GM23338 (cell line): ENCODE measurements around the gene YTHDF1. TPM values are rescaled to one million over a fixed set of nuclear protein-coding genes. Genes with fewer than 3 reads are reported as not detected.

Source experiments
- ATAC-seq: fragments of 200-7000 bp; cut with Tn5 transposase; 3 replicates; pipeline ENCODE4 v1.9.1; 2020
- DNase-seq: peaks from one replicate; pipeline ENCODE4 v3.0.0-alpha.2; 2015; ENCODE audit warnings: low spot score
- H2AFZ ChIP-seq: fragments of 200-600 bp; sonication (generic); 2 replicates; pipeline ENCODE4 v1.8.0; 2016; ENCODE audit warnings: antibody characterized with exemption, mild to moderate bottlenecking, moderate library complexity
- H3F3A ChIP-seq: fragments of 200-600 bp; sonication (generic); replicated peaks from 2 replicates; pipeline ENCODE4 v1.8.0; 2017; ENCODE audit warnings: antibody characterized with exemption, mixed run types, low read depth
- H3K27ac ChIP-seq: fragments of 200-600 bp; sonication (generic); 2 replicates; pipeline ENCODE4 v1.6.1; 2016; ENCODE audit warnings: low read depth
- H3K27me3 ChIP-seq: fragments of 200-600 bp; sonication (generic); 2 replicates; pipeline ENCODE4 v1.8.0; 2016; ENCODE audit warnings: mild to moderate bottlenecking, mixed run types, moderate library complexity; ENCODE audit not compliant: insufficient read depth
- H3K36me3 ChIP-seq: fragments of 200-600 bp; sonication (generic); 2 replicates; pipeline ENCODE4 v1.8.0; 2016; ENCODE audit warnings: mild to moderate bottlenecking; ENCODE audit not compliant: insufficient read depth
- H3K4me1 ChIP-seq: fragments of 200-600 bp; sonication (generic); 2 replicates; pipeline ENCODE4 v1.8.0; 2016; ENCODE audit warnings: mild to moderate bottlenecking, moderate library complexity; ENCODE audit not compliant: insufficient read depth
- H3K4me2 ChIP-seq: fragments of 200-600 bp; sonication (generic); 2 replicates; pipeline ENCODE4 v1.7.1; 2017; ENCODE audit warnings: mixed run types
- H3K4me3 ChIP-seq: fragments of 200-600 bp; sonication (generic); 2 replicates; pipeline ENCODE4 v1.6.1; 2016; ENCODE audit warnings: mixed run types
- H3K79me2 ChIP-seq: fragments of 200-600 bp; sonication (generic); replicated peaks from 2 replicates; pipeline ENCODE4 v1.8.0; 2017; ENCODE audit warnings: mild to moderate bottlenecking; ENCODE audit not compliant: insufficient read depth
- H3K9me2 ChIP-seq: fragments of 200-600 bp; sonication (generic); 2 replicates; pipeline ENCODE4 v1.8.0; 2017; ENCODE audit not compliant: insufficient read depth
- H4K20me1 ChIP-seq: fragments of 200-600 bp; sonication (generic); replicated peaks from 2 replicates; pipeline ENCODE4 v1.8.0; 2017; ENCODE audit warnings: mild to moderate bottlenecking; ENCODE audit not compliant: insufficient read depth
- H3K27ac Mint-ChIP-seq: 2 replicates; pipeline ENCODE4 v1.8.0; 2020; ENCODE audit warnings: inconsistent platforms, mild to moderate bottlenecking, moderate library complexity, mixed read lengths
- H3K27me3 Mint-ChIP-seq: 3 replicates; pipeline ENCODE4 v1.8.0; 2022; ENCODE audit warnings: low read depth, mild to moderate bottlenecking, moderate library complexity, mixed read lengths, inconsistent platforms; ENCODE audit not compliant: insufficient read depth, poor library complexity
- H3K36me3 Mint-ChIP-seq: 3 replicates; pipeline ENCODE4 v1.8.0; 2021; ENCODE audit warnings: low read depth, mild to moderate bottlenecking, inconsistent platforms, moderate library complexity, mixed read lengths
- H3K4me1 Mint-ChIP-seq: 3 replicates; pipeline ENCODE4 v1.8.0; 2020; ENCODE audit warnings: mild to moderate bottlenecking, inconsistent platforms, mixed read lengths
- H3K4me3 Mint-ChIP-seq: 3 replicates; pipeline ENCODE4 v1.8.0; 2021; ENCODE audit warnings: moderate library complexity, mild to moderate bottlenecking, inconsistent platforms, mixed read lengths
- H3K9me3 Mint-ChIP-seq: 3 replicates; pipeline ENCODE4 v1.8.0; 2020; ENCODE audit warnings: moderate library complexity, mild to moderate bottlenecking, inconsistent platforms, mixed read lengths
- EZH2 ChIP-seq: fragments of 200-600 bp; sonication (generic); IDR thresholded peaks from one replicate; pipeline ENCODE4 v1.8.0; 2017; ENCODE audit warnings: antibody characterized with exemption, mild to moderate bottlenecking, low read depth; ENCODE audit not compliant: unreplicated experiment
- EZH2phosphoT487 ChIP-seq: fragments of 200-600 bp; sonication (generic); IDR thresholded peaks from one replicate; pipeline ENCODE4 v1.8.1; 2018; ENCODE audit warnings: antibody characterized with exemption; ENCODE audit not compliant: unreplicated experiment
- JUNB ChIP-seq: IDR thresholded peaks from one replicate; pipeline ENCODE4 v1.6.1; 2016; ENCODE audit warnings: antibody characterized with exemption; ENCODE audit not compliant: unreplicated experiment
- STAT1 ChIP-seq: IDR thresholded peaks from one replicate; pipeline ENCODE4 v1.6.1; 2016; ENCODE audit warnings: antibody characterized with exemption; ENCODE audit not compliant: unreplicated experiment
- ZNF331 ChIP-seq: fragments of 250-450 bp; sonication (Bioruptor Pico); IDR thresholded peaks from 2 replicates; pipeline ENCODE4 v1.5.0; 2020; ENCODE audit warnings: low read depth, mild to moderate bottlenecking, moderate library complexity
- polyA plus RNA-seq: library from polyadenylated mRNA; unstranded; fragments of >200 nt; fragmentation: Nextera tagmentation; extraction: Ambion mirVana; gene quantifications from 2 replicates; pipeline ENCODE4 v1.2.1, GENCODE V29; 2016
- total RNA-seq: library from RNA; depleted of rRNA; stranded (reverse); fragments of >200 nt; shearing (Covaris generic); gene quantifications from 2 replicates; pipeline ENCODE4 v1.2.3, GENCODE V29; 2014
- TF ChIP-seq, protein P1 (sequence below): IDR thresholded peaks from one replicate; pipeline ENCODE4 v1.6.1; 2018; ENCODE audit warnings: antibody characterized with exemption; ENCODE audit not compliant: unreplicated experiment
- TF ChIP-seq, protein P2 (sequence below): IDR thresholded peaks from 2 replicates; pipeline ENCODE4 v1.6.1; 2016; ENCODE audit warnings: antibody characterized with exemption
- TF ChIP-seq, protein P3 (sequence below), 2 experiments: fragments of 200-600 bp in 1 of 2; sonication (generic) in 1 of 2; conservative IDR thresholded peaks; 2 replicates each; pipeline versions ENCODE4 v1.5.1 to v1.6.1; 2016 to 2017; ENCODE audit warnings: antibody characterized with exemption in 2 of 2, low read depth in 2 of 2, mild to moderate bottlenecking in 2 of 2, moderate library complexity in 1 of 2

The YTHDF1 gene
- total and polyA plus RNA-seq, 2 experiments from 2014 or later: 30.9 to 64.3 TPM

DNA sequence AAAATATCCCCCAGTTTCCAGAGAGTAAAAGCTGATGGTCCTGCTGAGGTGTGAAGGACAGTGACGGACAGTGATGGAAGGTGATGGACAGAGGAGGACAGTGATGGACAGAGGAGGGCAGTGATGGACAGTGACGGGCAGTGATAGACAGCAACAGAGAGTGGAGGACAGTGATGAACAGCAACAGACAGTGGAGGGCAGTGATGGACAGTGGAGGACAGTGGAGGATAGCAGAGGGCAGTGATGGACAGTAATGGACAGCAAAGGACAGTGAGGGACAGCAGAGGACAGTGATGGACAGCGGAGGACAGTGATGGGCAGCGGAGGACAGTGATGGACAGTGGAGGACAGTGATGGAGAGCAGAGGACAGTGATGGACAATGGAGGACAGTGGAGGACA is 41.0 kb upstream of the YTHDF1 start:
- no peak for TF ChIP-seq ZNF331 (CRISPR knock-in tag)
- TF ChIP-seq EZH2: no peak
- no peak for TF ChIP-seq JUNB
- TF ChIP-seq, protein P1, sequence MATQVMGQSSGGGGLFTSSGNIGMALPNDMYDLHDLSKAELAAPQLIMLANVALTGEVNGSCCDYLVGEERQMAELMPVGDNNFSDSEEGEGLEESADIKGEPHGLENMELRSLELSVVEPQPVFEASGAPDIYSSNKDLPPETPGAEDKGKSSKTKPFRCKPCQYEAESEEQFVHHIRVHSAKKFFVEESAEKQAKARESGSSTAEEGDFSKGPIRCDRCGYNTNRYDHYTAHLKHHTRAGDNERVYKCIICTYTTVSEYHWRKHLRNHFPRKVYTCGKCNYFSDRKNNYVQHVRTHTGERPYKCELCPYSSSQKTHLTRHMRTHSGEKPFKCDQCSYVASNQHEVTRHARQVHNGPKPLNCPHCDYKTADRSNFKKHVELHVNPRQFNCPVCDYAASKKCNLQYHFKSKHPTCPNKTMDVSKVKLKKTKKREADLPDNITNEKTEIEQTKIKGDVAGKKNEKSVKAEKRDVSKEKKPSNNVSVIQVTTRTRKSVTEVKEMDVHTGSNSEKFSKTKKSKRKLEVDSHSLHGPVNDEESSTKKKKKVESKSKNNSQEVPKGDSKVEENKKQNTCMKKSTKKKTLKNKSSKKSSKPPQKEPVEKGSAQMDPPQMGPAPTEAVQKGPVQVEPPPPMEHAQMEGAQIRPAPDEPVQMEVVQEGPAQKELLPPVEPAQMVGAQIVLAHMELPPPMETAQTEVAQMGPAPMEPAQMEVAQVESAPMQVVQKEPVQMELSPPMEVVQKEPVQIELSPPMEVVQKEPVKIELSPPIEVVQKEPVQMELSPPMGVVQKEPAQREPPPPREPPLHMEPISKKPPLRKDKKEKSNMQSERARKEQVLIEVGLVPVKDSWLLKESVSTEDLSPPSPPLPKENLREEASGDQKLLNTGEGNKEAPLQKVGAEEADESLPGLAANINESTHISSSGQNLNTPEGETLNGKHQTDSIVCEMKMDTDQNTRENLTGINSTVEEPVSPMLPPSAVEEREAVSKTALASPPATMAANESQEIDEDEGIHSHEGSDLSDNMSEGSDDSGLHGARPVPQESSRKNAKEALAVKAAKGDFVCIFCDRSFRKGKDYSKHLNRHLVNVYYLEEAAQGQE: no peak
- TF ChIP-seq, protein P2, sequence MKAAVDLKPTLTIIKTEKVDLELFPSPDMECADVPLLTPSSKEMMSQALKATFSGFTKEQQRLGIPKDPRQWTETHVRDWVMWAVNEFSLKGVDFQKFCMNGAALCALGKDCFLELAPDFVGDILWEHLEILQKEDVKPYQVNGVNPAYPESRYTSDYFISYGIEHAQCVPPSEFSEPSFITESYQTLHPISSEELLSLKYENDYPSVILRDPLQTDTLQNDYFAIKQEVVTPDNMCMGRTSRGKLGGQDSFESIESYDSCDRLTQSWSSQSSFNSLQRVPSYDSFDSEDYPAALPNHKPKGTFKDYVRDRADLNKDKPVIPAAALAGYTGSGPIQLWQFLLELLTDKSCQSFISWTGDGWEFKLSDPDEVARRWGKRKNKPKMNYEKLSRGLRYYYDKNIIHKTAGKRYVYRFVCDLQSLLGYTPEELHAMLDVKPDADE: no peak
- no peak for TF ChIP-seq STAT1
- TF ChIP-seq EZH2phosphoT487: no peak
- TF ChIP-seq, protein P3, sequence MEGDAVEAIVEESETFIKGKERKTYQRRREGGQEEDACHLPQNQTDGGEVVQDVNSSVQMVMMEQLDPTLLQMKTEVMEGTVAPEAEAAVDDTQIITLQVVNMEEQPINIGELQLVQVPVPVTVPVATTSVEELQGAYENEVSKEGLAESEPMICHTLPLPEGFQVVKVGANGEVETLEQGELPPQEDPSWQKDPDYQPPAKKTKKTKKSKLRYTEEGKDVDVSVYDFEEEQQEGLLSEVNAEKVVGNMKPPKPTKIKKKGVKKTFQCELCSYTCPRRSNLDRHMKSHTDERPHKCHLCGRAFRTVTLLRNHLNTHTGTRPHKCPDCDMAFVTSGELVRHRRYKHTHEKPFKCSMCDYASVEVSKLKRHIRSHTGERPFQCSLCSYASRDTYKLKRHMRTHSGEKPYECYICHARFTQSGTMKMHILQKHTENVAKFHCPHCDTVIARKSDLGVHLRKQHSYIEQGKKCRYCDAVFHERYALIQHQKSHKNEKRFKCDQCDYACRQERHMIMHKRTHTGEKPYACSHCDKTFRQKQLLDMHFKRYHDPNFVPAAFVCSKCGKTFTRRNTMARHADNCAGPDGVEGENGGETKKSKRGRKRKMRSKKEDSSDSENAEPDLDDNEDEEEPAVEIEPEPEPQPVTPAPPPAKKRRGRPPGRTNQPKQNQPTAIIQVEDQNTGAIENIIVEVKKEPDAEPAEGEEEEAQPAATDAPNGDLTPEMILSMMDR (conservative IDR thresholded peaks at IDR 0.05; ENCODE audit: low read depth in 2 of 2): no peak
- Histone ChIP-seq H3K9me2 (no peaks in the 10 kb centered on the region), H3K27me3 (peaks cover 36% of the 10 kb centered on the region), H3K79me2 (no peaks in the 10 kb centered on the region), H3K4me1 (no peaks in the 10 kb centered on the region; the same call in 1 of the 2 replicates), H2AFZ (no peak overlapping the region), H3K4me3 (no peak overlapping the region), H3F3A (no peaks in the 10 kb centered on the region), H3K4me2 (no peak overlapping the region), H3K27ac (no peak overlapping the region), H4K20me1 (no peaks in the 10 kb centered on the region), H3K36me3 (no peaks in the 10 kb centered on the region)
- DNase-seq (no peak), ATAC-seq (no peak)
- peaks cover 23% of the 10 kb centered on the region for H3K4me1 Mint-ChIP-seq
- H3K27me3 Mint-ChIP-seq: peaks cover 50% of the 10 kb centered on the region
- no peaks in the 10 kb centered on the region; the same call in 2 of the 3 replicates for H3K36me3 Mint-ChIP-seq
- H3K4me3 Mint-ChIP-seq: no peak overlapping the region; the same call in 2 of the 3 replicates
- H3K27ac Mint-ChIP-seq: no peak overlapping the region
- H3K9me3 Mint-ChIP-seq: no peaks in the 10 kb centered on the region
